Tibial nerve (tissue), 4 donors: Measurements from ENCODE around the gene ANKRD6. TPM values are rescaled to one million over a fixed set of nuclear protein-coding genes. Genes with fewer than 3 reads are reported as not detected.

Experiments
- DNase-seq, 2 donors: peaks; one replicate each; pipeline ENCODE4 v3.0.0-alpha.2; 2019; ENCODE audit warnings: low spot score in 2 of 2
- H3K27ac ChIP-seq, 4 donors: fragments of 200-600 bp; sonication (generic) in 3 of 4; one replicate each; pipeline ENCODE4 v1.5.1; 2017 to 2019; ENCODE audit warnings: mild to moderate bottlenecking in 1 of 4
- H3K27me3 ChIP-seq, 2 donors: fragments of 200-600 bp; sonication (generic) in 1 of 2; one replicate each; pipeline versions ENCODE4 v1.5.1 to v1.6.0; 2017 to 2019
- H3K36me3 ChIP-seq, 3 donors: fragments of 200-600 bp; sonication (generic); one replicate each; pipeline ENCODE4 v1.5.1; 2018 to 2019
- H3K4me1 ChIP-seq, 4 donors: fragments of 200-600 bp; sonication (generic) in 3 of 4; one replicate each; pipeline ENCODE4 v1.5.1; 2017 to 2019
- H3K4me3 ChIP-seq, 4 donors: fragments of 200-600 bp; sonication (generic) in 3 of 4; one replicate each; pipeline ENCODE4 v1.5.1; 2017 to 2019; ENCODE audit warnings: mild to moderate bottlenecking in 1 of 4, moderate library complexity in 1 of 4
- H3K9me3 ChIP-seq, 4 donors: fragments of 200-600 bp; sonication (generic) in 3 of 4; one replicate each; pipeline ENCODE4 v1.5.1; 2017 to 2019
- EP300 ChIP-seq, 2 donors: sonication (generic); formaldehyde crosslinking; IDR thresholded peaks; one replicate each; pipeline ENCODE4 v1.6.1; 2017; ENCODE audit warnings: antibody characterized with exemption in 2 of 2, mild to moderate bottlenecking in 1 of 2
- POLR2A ChIP-seq, 2 donors: fragments of 450-650 bp; IDR thresholded peaks; one replicate each; pipeline ENCODE4 v1.6.1; 2017; ENCODE audit warnings: antibody characterized with exemption in 2 of 2, mild to moderate bottlenecking in 2 of 2, moderate library complexity in 2 of 2
- WGBS, 2 donors: methylation state at CpG; one replicate each; pipeline ENCODE4 v1.1.5; 2018; 5-methylcytosine and 5-hydroxymethylcytosine counted together
- total RNA-seq, 4 donors: library from RNA; depleted of rRNA; stranded (reverse); fragments of >200 nt; gene quantifications; one replicate each; pipeline ENCODE4 v1.1.0, GENCODE V29; 2016
- TF ChIP-seq, protein P1 (sequence below), 5 experiments: fragments of 200-600 bp in 3 of 5; fragments of 450-650 bp in 2 of 5; sonication (generic) in 3 of 5; IDR thresholded peaks; one replicate each; pipeline ENCODE4 v1.5.1; 2016 to 2019; ENCODE audit warnings: antibody characterized with exemption in 5 of 5, mild to moderate bottlenecking in 3 of 5, moderate library complexity in 2 of 5

ANKRD6 gene
- total RNA-seq, 4 donors from 2014 or later = 10.1 to 22.8 (median 13.0) TPM

DNA sequence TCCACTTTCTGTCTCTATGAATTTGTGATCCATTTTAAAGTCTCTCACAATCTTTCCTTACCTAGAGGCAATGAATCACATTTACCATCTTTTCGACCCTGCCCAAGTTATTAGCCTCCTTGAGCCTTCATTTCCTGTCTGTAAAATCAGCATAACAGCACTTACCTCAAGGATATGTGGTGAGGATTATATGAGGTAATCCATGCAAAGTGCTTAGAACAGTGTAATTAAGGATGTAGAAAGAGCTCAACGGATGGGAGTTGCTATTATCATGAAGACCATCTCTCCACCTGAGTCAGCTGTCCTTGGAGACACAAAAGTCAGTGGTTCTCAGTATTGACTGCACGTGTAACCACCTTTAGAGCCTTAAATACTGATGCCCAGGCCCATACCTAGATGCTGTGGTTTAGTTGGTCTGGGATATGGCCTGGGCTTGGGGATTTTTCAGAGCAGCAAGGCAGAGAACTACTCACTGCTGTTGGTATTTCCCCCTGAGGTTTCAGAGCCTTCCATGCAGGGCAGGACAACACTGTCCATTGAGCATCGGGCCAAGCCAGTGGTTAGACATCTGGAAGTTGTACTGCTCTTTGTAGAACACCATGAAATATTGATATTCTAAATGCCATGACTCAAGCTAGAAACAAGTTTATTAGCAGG, 149.8 kb downstream of the ANKRD6 start:
- no peak overlapping the region for H3K27ac ChIP-seq
- DNase-seq = no peak
- no peaks in the 10 kb centered on the region for H3K27me3 ChIP-seq
- no peaks in the 10 kb centered on the region for H3K36me3 ChIP-seq
- H3K9me3 ChIP-seq = no peaks in the 10 kb centered on the region
- TF ChIP-seq, protein P1, sequence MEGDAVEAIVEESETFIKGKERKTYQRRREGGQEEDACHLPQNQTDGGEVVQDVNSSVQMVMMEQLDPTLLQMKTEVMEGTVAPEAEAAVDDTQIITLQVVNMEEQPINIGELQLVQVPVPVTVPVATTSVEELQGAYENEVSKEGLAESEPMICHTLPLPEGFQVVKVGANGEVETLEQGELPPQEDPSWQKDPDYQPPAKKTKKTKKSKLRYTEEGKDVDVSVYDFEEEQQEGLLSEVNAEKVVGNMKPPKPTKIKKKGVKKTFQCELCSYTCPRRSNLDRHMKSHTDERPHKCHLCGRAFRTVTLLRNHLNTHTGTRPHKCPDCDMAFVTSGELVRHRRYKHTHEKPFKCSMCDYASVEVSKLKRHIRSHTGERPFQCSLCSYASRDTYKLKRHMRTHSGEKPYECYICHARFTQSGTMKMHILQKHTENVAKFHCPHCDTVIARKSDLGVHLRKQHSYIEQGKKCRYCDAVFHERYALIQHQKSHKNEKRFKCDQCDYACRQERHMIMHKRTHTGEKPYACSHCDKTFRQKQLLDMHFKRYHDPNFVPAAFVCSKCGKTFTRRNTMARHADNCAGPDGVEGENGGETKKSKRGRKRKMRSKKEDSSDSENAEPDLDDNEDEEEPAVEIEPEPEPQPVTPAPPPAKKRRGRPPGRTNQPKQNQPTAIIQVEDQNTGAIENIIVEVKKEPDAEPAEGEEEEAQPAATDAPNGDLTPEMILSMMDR (IDR thresholded peaks at IDR 0.05) = no peak
- TF ChIP-seq EP300 (IDR thresholded peaks at IDR 0.05) (no peak), POLR2A (IDR thresholded peaks at IDR 0.05) (no peak)
- H3K4me1 ChIP-seq = no peaks in the 10 kb centered on the region
- 70 to 77% methylated on average over 4 of the region's 4 CpGs for WGBS, 2 donors
- no peak overlapping the region for H3K4me3 ChIP-seq

DNA sequence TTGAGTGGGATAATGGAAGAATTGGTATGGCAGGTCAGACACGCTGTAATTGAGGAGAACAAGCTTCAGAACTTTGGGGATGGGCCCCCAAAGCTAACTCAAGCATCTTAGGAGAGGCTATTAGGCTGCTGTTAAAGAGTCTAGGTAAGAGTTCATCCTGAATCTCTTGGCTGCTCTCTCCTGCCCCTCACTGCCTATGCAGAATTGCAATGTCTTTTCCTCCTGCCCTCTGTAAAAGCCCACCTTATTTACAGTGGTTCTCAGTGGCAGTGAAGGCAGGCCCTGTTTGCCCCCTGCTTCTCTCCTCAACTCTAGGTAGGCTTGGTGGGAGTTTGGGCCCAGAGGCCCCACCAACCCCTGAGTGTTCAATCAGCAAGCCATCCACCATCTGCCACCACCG, 150.6 kb downstream of the ANKRD6 start:
- WGBS, 2 donors = 71 to 75% methylated on average over 2 of the region's 2 CpGs
- no peak overlapping the region for H3K27ac ChIP-seq

DNA sequence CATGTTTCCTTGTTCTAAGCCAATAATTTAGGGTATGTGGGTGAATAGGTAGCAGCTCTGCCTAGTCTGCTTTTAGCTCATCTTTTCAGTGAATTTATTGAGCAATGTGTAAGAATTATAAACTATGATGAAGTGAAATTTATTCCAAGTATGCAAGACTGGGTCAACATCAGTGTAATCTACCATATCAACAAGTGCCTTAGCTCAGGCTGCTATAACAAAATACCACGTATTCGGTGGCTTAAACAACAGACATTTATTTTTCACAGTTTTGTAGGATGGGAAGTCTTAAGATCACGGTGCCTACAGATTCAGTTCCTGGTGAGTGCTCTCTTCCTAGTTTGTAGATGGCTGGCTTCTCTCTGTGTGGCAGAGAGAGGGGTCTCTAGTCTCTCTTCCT, 151.6 kb downstream of the ANKRD6 start:
- H3K4me3 ChIP-seq = no peak overlapping the region
- WGBS, 2 donors = 81% methylated on average over 3 of the region's 3 CpGs
- no peaks in the 10 kb centered on the region for H3K27me3 ChIP-seq
- H3K4me1 ChIP-seq = no peaks in the 10 kb centered on the region
- no peaks in the 10 kb centered on the region for H3K9me3 ChIP-seq
- DNase-seq = no peak
- no peaks in the 10 kb centered on the region for H3K36me3 ChIP-seq
- no peak overlapping the region for H3K27ac ChIP-seq
- TF ChIP-seq, protein P1 (IDR thresholded peaks at IDR 0.05) = no peak
- no peak for TF ChIP-seq EP300 (IDR thresholded peaks at IDR 0.05)
- TF ChIP-seq POLR2A (IDR thresholded peaks at IDR 0.05) = no peak

More for the DNA sequence above, 150.6 kb downstream of the ANKRD6 start:
- H3K9me3 ChIP-seq = no peaks in the 10 kb centered on the region
- H3K4me1 ChIP-seq = no peaks in the 10 kb centered on the region
- TF ChIP-seq EP300 (IDR thresholded peaks at IDR 0.05) = no peak
- no peak for TF ChIP-seq POLR2A (IDR thresholded peaks at IDR 0.05)
- TF ChIP-seq, protein P1 (IDR thresholded peaks at IDR 0.05) = no peak
- H3K27me3 ChIP-seq = no peaks in the 10 kb centered on the region
- no peaks in the 10 kb centered on the region for H3K36me3 ChIP-seq
- no peak for DNase-seq
- no peak overlapping the region for H3K4me3 ChIP-seq

DNA sequence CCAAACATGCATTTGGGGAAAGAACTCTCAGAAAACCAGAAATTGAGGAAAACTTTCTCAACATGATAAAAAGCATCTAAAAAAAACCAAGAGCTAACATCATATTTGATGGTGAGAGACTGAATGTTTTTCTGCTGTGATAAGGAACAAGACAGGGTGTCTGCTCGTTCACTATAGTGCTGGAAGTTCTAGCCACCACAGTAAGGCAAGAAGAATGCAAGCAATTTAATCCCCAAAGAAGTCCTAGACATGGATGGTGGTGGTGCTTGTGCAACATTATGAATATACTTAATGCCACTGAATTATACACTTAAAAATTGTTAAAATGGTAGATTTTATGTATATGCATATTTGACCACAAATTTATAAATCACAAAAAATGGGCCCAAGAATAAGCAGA, 152.2 kb downstream of the ANKRD6 start:
- H3K27ac ChIP-seq = no peak overlapping the region
- H3K36me3 ChIP-seq = no peaks in the 10 kb centered on the region
- DNase-seq = no peak
- H3K4me1 ChIP-seq = no peaks in the 10 kb centered on the region
- no peaks in the 10 kb centered on the region for H3K27me3 ChIP-seq
- no peaks in the 10 kb centered on the region for H3K9me3 ChIP-seq
- no peak overlapping the region for H3K4me3 ChIP-seq
- TF ChIP-seq POLR2A (IDR thresholded peaks at IDR 0.05) (no peak), EP300 (IDR thresholded peaks at IDR 0.05) (no peak)
- TF ChIP-seq, protein P1 (IDR thresholded peaks at IDR 0.05) = no peak
- WGBS, 2 donors = 64 to 69% methylated on average over 1 of the region's 1 CpG

DNA sequence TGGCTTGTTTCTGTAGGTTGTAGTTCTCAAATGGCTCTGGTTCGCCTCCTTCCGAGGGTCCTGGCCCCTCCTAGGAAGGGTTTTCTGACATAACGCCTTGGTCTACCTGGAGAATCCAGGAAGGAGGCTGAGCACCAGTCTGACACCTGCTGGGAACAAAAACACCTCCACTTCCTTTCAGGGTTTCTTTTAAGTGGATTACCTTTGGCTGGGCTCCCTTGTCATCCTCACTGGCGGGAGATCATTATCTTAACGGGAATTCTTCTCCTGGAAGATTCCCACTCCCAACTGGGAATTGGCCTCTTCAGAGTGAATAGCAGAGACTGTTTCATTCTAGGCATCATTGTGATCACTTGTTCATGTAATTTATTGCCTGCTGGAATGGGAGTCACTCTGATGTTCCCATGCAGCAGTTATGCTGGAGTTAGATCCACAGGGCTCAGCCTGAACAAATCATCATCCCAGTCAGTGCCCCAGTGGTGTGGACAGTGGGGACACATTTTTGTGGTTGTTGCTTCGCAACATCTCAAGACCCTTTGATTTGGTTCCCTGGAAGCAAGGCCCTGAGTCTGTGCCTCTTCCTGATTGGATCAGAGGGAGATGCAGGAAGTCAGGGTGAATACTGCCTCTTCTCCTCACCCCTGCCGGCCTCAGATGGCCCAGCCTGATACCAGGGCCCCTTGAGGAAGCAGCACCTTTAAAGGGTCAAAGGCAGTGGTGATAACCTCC, 156.5 kb downstream of the ANKRD6 start:
- Histone ChIP-seq H3K9me3 (no peaks in the 10 kb centered on the region), H3K27me3 (no peaks in the 10 kb centered on the region), H3K36me3 (no peaks in the 10 kb centered on the region), H3K27ac (no peak overlapping the region), H3K4me3 (no peak overlapping the region), H3K4me1 (no peaks in the 10 kb centered on the region)
- TF ChIP-seq POLR2A (IDR thresholded peaks at IDR 0.05) (no peak), EP300 (IDR thresholded peaks at IDR 0.05) (no peak)
- TF ChIP-seq, protein P1 (IDR thresholded peaks at IDR 0.05) = no peak
- 66 to 79% methylated on average over 7 of the region's 7 CpGs for WGBS, 2 donors
- no peak for DNase-seq
